Liver (tissue), 3 donors: Measurements from ENCODE around the gene CHD3.

Experiments used
- ATF3 ChIP-seq: IDR thresholded peaks from 2 replicates; pipeline ENCODE4 v1.6.1; 2016; ENCODE audit warnings: antibody characterized with exemption
- CTCF ChIP-seq: fragments of 150-350 bp; IDR thresholded peaks from 2 replicates; pipeline ENCODE4 v1.5.1; 2017; ENCODE audit warnings: improper control_type of control experiment, low read depth, low read length; ENCODE audit not compliant: missing input control
- EGR1 ChIP-seq, 2 donors: IDR thresholded peaks; 2 replicates each; pipeline ENCODE4 v1.6.1; 2016 to 2018; ENCODE audit warnings: antibody characterized with exemption in 2 of 2, low read depth in 2 of 2
- HNF4G ChIP-seq: IDR thresholded peaks from 2 replicates; pipeline ENCODE4 v1.6.1; 2016; ENCODE audit warnings: antibody characterized with exemption
- RAD21 ChIP-seq, 2 donors: IDR thresholded peaks; 2 replicates each; pipeline ENCODE4 v1.6.1; 2016; ENCODE audit warnings: antibody characterized with exemption in 2 of 2, mild to moderate bottlenecking in 2 of 2
- RXRA ChIP-seq, 2 donors: IDR thresholded peaks; 2 replicates each; pipeline ENCODE4 v1.6.1; 2017 to 2018; ENCODE audit warnings: antibody characterized with exemption in 2 of 2, mild to moderate bottlenecking in 1 of 2
- SP1 ChIP-seq: IDR thresholded peaks from 2 replicates; pipeline ENCODE4 v1.6.1; 2018; ENCODE audit warnings: antibody characterized with exemption, mild to moderate bottlenecking
- TAF1 ChIP-seq: conservative IDR thresholded peaks from 2 replicates; pipeline ENCODE4 v1.6.1; 2016; ENCODE audit warnings: antibody characterized with exemption, mild to moderate bottlenecking
- YY1 ChIP-seq: IDR thresholded peaks from 2 replicates; pipeline ENCODE4 v1.6.1; 2016; ENCODE audit warnings: antibody characterized with exemption, mild to moderate bottlenecking
- TF ChIP-seq, protein P1 (sequence below): IDR thresholded peaks from 2 replicates; pipeline ENCODE4 v1.6.1; 2016; ENCODE audit warnings: antibody characterized with exemption, mild to moderate bottlenecking
- TF ChIP-seq, protein P2 (sequence below): IDR thresholded peaks from 2 replicates; pipeline ENCODE4 v1.6.1; 2016; ENCODE audit warnings: antibody characterized with exemption
- donor health status: healthy.
- donor health status: healthy.

DNA sequence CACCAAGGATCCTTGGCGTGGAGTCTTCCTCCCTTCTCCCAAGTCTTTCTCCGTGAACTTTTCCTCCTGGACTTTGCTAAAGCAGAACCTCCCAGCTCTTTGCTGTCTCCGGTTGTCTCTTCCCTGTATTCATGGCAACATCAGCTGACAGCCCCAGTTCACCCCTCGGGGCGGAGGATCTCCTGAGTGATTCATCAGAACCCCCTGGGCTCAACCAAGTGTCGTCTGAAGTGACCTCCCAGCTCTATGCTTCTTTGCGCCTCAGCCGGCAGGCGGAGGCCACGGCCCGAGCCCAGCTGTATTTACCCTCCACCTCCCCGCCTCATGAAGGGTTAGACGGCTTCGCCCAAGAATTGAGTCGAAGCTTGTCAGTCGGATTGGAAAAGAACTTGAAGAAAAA is 44.4 kb downstream of the CHD3 start:
- TF ChIP-seq CTCF, result no peak
- TF ChIP-seq, protein P1, sequence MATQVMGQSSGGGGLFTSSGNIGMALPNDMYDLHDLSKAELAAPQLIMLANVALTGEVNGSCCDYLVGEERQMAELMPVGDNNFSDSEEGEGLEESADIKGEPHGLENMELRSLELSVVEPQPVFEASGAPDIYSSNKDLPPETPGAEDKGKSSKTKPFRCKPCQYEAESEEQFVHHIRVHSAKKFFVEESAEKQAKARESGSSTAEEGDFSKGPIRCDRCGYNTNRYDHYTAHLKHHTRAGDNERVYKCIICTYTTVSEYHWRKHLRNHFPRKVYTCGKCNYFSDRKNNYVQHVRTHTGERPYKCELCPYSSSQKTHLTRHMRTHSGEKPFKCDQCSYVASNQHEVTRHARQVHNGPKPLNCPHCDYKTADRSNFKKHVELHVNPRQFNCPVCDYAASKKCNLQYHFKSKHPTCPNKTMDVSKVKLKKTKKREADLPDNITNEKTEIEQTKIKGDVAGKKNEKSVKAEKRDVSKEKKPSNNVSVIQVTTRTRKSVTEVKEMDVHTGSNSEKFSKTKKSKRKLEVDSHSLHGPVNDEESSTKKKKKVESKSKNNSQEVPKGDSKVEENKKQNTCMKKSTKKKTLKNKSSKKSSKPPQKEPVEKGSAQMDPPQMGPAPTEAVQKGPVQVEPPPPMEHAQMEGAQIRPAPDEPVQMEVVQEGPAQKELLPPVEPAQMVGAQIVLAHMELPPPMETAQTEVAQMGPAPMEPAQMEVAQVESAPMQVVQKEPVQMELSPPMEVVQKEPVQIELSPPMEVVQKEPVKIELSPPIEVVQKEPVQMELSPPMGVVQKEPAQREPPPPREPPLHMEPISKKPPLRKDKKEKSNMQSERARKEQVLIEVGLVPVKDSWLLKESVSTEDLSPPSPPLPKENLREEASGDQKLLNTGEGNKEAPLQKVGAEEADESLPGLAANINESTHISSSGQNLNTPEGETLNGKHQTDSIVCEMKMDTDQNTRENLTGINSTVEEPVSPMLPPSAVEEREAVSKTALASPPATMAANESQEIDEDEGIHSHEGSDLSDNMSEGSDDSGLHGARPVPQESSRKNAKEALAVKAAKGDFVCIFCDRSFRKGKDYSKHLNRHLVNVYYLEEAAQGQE, result no peak
- TF ChIP-seq SP1, result no peak
- no peak for TF ChIP-seq RAD21 (IDR thresholded peaks at IDR 0.05)
- TF ChIP-seq EGR1 (IDR thresholded peaks at IDR 0.05; ENCODE audit: low read depth in 2 of 2), result no peak
- TF ChIP-seq HNF4G, result no peak
- no peak for TF ChIP-seq TAF1
- TF ChIP-seq, protein P2, sequence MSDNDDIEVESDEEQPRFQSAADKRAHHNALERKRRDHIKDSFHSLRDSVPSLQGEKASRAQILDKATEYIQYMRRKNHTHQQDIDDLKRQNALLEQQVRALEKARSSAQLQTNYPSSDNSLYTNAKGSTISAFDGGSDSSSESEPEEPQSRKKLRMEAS, result no peak
- no peak for TF ChIP-seq YY1
- TF ChIP-seq RXRA (IDR thresholded peaks at IDR 0.05), result no peak
- TF ChIP-seq ATF3, result no peak
